ENCODE data around the gene PTGR2.

- TF ChIP-seq CTCF (IDR thresholded peaks at IDR 0.05) (no peak), POLR2A (IDR thresholded peaks at IDR 0.05) (no peak)
Observed at GRCh38 chr14:73879027-73879426, 27.4 kb downstream of the PTGR2 start.

All from thyroid gland (tissue), 4 donors.